HG03442 (cell line): ENCODE data around the gene ACSBG1.

Experiments
- ATAC-seq: cut with Tn5 transposase; IDR thresholded peaks from one replicate; pipeline ENCODE4 v1.9.1; 2021; ENCODE audit warnings: mild to moderate bottlenecking, moderate library complexity; ENCODE audit not compliant: unreplicated experiment

The ACSBG1 gene, protein sequence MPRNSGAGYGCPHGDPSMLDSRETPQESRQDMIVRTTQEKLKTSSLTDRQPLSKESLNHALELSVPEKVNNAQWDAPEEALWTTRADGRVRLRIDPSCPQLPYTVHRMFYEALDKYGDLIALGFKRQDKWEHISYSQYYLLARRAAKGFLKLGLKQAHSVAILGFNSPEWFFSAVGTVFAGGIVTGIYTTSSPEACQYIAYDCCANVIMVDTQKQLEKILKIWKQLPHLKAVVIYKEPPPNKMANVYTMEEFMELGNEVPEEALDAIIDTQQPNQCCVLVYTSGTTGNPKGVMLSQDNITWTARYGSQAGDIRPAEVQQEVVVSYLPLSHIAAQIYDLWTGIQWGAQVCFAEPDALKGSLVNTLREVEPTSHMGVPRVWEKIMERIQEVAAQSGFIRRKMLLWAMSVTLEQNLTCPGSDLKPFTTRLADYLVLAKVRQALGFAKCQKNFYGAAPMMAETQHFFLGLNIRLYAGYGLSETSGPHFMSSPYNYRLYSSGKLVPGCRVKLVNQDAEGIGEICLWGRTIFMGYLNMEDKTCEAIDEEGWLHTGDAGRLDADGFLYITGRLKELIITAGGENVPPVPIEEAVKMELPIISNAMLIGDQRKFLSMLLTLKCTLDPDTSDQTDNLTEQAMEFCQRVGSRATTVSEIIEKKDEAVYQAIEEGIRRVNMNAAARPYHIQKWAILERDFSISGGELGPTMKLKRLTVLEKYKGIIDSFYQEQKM

GRCh38 chr15:78234515-78235040 lies at the start of gene ACSBG1:
TSS of gene ACSBG1 (minus strand) at chr15:78234565. CDS start at chr15:78234501, 64 bp downstream.
- ATAC-seq, result no peak

GRCh38 chr15:78282324-78282723 lies 48.0 kb upstream of the ACSBG1 start:
- no peak for ATAC-seq

- no peak for ATAC-seq
These were observed 46.1 kb upstream of the ACSBG1 start for GRCh38 chr15:78280319-78281072.

DNA sequence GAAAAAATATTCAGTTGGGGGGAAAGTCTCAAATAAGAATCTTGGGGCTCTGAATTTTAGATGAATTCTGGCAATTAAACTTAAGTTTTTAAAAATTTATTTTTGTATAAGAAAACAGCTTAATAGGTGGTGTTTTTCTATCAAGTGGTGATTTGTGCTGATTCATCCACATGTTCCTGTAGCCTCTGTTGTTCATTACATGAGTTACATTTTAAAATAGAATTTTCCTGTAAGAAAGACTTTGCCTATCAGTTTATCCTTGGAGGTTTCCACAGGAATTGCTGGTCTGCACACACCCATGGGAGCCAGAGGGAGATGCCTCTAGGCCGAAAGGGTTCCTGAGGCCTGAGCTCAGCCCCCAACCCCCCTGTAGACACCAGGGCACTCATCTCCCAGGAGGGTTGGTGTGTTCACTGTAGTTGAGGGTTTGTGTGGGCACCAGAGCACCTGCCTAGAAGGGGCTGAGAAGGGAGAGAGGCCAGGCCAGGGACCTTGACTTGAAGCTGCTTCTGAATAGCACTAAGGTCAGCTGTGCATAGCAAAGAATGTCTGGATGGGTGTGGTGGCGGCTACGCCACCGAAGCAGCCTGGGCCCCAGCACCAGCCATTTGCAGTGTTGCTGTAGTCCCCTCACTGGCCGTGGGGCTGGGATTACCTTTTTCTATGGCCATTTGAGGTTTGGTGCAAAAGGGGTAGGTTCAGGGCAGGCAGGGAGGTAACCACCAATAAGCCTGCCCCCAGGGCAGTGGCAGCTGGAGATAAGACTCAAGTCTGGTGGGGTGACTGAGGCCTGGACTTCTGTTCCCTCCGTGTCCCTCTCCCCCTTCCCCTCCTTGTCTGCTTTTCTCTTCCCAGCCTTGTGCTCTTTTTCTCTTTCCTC lies 41.9 kb upstream of the ACSBG1 start:
- ATAC-seq, result no peak

- no peak for ATAC-seq
These were observed 40.6 kb upstream of the ACSBG1 start for GRCh38 chr15:78274994-78275393.

- ATAC-seq, result no peak
These were observed 38.4 kb upstream of the ACSBG1 start for GRCh38 chr15:78272776-78273175.

DNA sequence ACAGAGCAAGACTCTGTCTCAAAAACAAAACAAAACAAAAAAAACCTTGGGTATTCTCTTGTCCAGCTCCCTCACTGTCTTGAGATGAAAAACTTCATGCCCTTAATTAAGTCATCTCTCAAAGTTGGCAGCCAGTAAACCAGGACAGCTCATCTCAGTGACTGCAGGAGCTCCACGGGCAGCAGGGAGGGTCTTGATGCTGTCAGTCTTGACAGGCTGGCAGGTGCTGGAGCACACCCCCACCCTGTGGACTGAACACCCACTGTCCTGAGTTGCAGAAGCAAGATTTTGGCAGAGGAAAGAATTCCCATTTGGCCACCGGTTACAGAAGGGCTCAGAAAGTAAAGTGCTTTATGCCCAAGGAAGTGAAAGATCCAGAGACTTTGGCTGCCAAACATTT lies 38.0 kb upstream of the ACSBG1 start:
- no peak for ATAC-seq

GRCh38 chr15:78266806-78267205 lies 32.4 kb upstream of the ACSBG1 start:
- no peak for ATAC-seq

DNA sequence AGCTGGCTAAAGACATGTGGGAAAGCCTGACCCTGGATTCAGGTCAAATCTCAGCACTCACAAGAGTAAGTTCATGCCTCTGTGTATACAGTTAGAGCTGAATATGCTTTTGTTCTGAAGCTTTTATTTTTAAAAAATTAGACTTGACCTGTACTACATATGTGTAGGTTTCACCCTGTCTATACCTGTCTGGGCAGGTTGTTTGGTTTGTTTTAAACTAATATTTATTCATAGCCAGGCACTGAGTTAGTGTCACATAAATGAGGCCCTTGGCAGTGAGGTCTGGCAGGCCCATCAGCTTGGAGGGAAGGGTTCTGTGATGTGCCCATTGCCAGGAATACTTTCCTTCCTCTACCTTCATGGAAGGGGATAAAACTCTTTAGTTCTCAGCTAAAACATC lies 31.9 kb upstream of the ACSBG1 start:
- no peak for ATAC-seq

DNA sequence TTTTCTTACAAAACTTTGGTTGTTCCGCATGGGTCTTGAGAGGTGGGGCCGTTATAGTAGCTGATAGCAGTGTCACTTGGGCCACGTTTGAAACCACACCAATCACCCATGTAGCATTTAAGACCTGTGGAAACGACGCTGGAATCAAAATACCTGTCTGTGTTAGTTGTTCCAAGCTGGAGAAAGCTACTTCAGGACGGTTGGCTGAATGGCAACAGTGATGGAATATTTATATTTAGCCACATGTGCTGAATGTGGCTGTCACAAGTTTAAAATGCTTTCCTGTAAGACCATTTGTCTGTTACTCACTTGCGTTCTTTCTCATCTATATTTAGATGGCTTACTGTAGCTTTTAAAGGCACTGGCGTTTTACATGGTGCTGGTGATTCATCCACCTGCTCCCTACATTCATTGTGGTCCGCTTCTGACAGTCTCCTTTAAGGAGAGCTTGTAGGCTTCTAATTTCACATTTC lies 31.4 kb upstream of the ACSBG1 start:
- ATAC-seq, result no peak

GRCh38 chr15:78265137-78265460 lies 30.7 kb upstream of the ACSBG1 start:
- ATAC-seq, result no peak

DNA sequence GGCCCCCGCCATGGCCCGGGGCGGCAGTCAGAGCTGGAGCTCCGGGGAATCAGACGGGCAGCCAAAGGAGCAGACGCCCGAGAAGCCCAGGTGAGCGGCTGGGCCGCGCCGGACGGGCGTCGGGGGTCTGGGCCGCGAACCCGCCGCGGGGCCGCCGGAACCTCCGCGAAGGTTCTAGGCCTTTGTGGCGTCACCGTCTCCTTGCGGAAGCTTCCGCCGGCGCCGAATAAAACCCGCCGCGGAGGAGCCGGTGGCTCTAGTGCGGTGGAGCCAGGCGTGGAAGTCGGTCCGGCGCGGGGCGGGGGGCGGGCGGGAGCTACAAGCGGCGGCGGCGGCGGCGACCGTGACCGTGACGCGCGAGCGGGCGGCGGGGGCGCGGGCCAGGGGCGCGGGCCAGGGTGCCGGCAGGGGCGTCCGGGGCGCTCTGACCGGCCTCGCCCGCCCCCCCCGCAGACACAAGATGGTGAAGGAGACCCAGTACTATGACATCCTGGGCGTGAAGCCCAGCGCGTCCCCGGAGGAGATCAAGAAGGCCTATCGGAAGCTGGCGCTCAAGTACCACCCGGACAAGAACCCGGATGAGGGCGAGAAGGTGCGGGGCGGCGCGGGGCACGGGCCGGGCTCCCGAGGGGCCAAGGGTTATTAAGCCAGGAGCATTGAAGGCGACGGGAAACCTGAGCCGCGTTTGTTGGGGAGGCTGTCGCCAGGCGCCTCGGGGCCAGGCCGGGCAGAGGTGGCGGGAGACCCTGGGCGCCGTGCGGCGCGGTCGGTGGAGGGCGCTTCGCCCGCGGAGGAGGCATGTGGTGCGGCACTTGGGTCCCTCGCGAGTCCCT lies 30.2 kb upstream of the ACSBG1 start, which contains the start of gene DNAJA4:
DNAJA4 (plus strand) TSS at position 259 of the 833 bp plus-strand sequence; CDS start at position 461, 202 bp downstream.
- no peak for ATAC-seq

DNA sequence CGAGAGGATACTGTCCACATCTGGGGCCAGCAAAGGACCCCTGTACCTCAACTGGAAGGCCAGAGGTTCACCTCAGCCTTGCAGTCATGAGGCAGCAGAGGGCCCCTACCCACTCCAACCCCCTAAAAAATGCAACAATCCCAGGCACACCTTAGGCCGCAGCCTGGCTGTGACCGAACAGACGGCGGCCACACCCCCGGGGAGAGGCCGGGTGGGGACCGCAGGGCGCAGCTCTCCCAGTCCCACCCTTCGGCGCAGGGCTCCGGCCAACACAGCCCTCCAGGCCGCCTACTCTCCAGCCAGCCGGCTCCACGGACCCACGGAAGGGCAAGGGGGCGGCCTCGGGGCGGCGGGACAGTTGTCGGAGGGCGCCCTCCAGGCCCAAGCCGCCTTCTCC lies 29.5 kb upstream of the ACSBG1 start:
- ATAC-seq, result no peak

GRCh38 chr15:78263351-78263781 lies 29.0 kb upstream of the ACSBG1 start:
- no peak for ATAC-seq

DNA sequence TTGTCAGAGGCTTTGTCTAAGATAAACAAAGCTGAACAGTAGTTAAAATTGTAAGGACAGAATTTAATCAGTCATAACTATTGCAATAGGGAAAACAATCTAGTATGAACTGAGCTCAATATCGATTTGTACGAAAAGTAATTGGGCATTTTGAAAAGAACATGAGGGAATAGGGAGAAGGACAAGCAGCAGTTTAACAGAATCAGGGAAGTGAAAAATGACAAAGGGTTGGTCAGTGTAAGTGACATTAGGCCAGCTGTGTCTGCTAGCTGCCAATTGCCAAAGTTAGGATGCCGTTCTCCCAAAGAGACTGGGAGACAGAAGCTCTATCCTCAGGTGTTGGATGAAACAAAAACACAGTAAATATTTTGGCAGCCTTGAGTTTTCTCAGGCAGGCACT lies 26.7 kb upstream of the ACSBG1 start:
- no peak for ATAC-seq

DNA sequence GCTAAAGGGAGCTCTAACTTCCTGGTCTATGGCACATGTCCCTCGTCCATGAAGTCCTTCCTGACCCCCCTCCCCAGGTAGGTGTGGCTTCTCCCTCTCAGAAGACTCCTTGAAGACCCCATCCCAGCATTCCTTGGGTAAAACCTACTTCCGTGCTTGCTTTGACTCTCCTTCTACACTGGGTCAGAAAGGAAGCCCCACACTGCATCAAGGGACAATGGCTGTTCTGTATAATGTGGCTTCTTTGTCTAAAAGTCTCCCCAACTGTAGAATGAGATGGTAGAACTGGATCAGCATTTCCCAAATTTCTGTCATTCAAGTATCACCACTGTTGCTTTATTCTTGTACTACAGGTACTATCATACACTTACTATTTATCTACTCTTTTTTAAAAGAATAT lies 26.1 kb upstream of the ACSBG1 start:
- ATAC-seq, result no peak

DNA sequence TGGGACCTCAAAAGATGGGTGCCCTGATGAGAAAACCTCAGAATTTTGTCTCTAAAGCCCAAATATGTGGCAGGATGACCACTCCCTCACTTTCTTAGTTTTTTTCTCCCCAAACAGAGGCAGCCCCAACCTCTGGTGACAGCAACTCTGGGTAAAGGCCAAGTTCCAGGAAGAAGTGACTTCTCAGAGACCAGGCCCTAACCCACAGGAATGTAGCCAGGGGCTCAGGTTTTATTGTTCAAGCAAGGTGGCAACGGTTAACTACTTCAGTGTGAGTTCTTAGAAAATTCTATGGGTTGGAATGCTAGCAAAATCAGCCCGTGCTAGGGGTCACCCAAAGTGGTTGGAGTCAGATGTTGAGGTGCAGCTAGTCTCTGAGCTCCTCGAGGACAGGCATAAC lies 24.9 kb upstream of the ACSBG1 start:
- no peak for ATAC-seq

DNA sequence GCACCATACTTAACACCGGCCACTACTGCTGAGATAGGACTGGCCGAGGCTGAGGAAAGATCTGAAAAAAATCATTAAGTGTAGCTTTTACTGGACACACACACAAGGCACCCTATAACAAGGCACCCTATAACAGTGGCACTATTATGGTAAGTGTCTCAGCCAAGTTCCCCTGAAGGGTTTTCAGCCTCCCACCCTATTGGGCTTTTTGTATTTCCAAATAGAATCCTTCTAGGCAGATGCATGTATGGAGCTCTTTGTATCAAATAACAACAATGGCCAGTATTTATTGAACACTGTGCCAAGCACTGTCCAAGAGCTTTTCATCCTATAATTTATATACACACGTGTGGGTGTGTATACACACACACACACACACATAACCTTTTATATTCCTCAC lies 23.3 kb upstream of the ACSBG1 start:
- no peak for ATAC-seq

- ATAC-seq, result no peak
These were observed 21.7 kb upstream of the ACSBG1 start for GRCh38 chr15:78256044-78256437.
